HepG2 (cell line): ENCODE data around the gene UBASH3A. TPM values are rescaled to one million over a fixed set of nuclear protein-coding genes. Genes with fewer than 3 reads are reported as not detected.

Source experiments
- ATAC-seq: fragments of 200-7000 bp; cut with Tn5 transposase; 3 replicates; pipeline ENCODE4 v1.9.1; 2020; ENCODE audit warnings: mild to moderate bottlenecking, moderate library complexity
- BruUV-seq: library from RNA; stranded (reverse); fragments of 400-500 nt; replicated peaks from 2 replicates; lab custom pipeline; 2021; lab: Mats Ljungman, UMichigan
- CTCF ChIA-PET: fragments of 300-600 bp; formaldehyde crosslinking; extraction: SDS; loops from one replicate; lab custom pipeline; 2021; ENCODE audit warnings: low total read pairs, inconsistent platforms, low intra/inter-chr PET ratio; lab: Yijun Ruan, JAX
- POLR2A ChIA-PET: fragments of 350-600 bp; sonication (Branson Sonifier 250); formaldehyde crosslinking; loops from one replicate; lab custom pipeline; 2020; ENCODE audit warnings: antibody characterized with exemption, inconsistent platforms; lab: Yijun Ruan, JAX
- DNase-seq: peaks from one replicate; pipeline ENCODE4 v3.0.0-alpha.2; 2015; ENCODE audit warnings: low spot score
- FAIRE-seq: peaks from 3 replicates; lab custom pipeline; 2011; peaks lifted over from hg19 to GRCh38; lab: Jason Lieb, UNC
- H2AFZ ChIP-seq: one replicate; pipeline ENCODE4 v1.6.1; 2011; ENCODE audit warnings: low read length, inconsistent platforms
- H3K27ac ChIP-seq: fragments of 300-600 bp; 3 replicates; pipeline ENCODE4 v1.8.0; 2011; ENCODE audit warnings: mixed run types, mild to moderate bottlenecking, mixed read lengths, low read length, inconsistent platforms; ENCODE audit not compliant: insufficient read depth; ENCODE audit errors: extremely low read length
- H3K27me3 ChIP-seq, 2 experiments: fragments of 200-600 bp in 1 of 2; 2 replicates in 1 of 2; 3 replicates in 1 of 2; pipeline versions ENCODE4 v1.6.0 to v1.8.0; 2011; ENCODE audit warnings: low read length in 2 of 2, mild to moderate bottlenecking in 2 of 2, moderate library complexity in 2 of 2, inconsistent platforms in 1 of 2; ENCODE audit not compliant: insufficient read depth in 2 of 2, control insufficient read depth in 1 of 2
- H3K36me3 ChIP-seq, 2 experiments: fragments of 200-600 bp in 1 of 2; replicated peaks in 1 of 2; 2 replicates in 1 of 2; 3 replicates in 1 of 2; pipeline versions ENCODE4 v1.5.1 to v1.8.0; 2011; ENCODE audit warnings: low read length in 2 of 2, inconsistent platforms in 1 of 2; ENCODE audit not compliant: insufficient read depth in 2 of 2, control insufficient read depth in 1 of 2
- H3K4me1 ChIP-seq: 2 replicates; pipeline ENCODE4 v1.5.1; 2012; ENCODE audit warnings: low read length, inconsistent platforms; ENCODE audit not compliant: insufficient read depth
- H3K4me2 ChIP-seq: 2 replicates; pipeline ENCODE4 v1.6.0; 2011; ENCODE audit warnings: low read depth, low read length, inconsistent platforms
- H3K4me3 ChIP-seq, 3 experiments: fragments of 200-600 bp in 1 of 3; sonication (generic), shearing (Covaris generic) in 1 of 3; replicated peaks in 1 of 3; 2 replicates each; pipeline ENCODE4 v1.5.1; 2011 to 2016; ENCODE audit warnings: low read length in 3 of 3, inconsistent platforms in 2 of 3, low read depth in 2 of 3, mild to moderate bottlenecking in 2 of 3, control low read depth in 1 of 3, mixed read lengths in 1 of 3; ENCODE audit not compliant: insufficient read depth in 1 of 3
- H3K79me2 ChIP-seq: one replicate; pipeline ENCODE4 v1.6.1; 2011; ENCODE audit warnings: low read length, inconsistent platforms; ENCODE audit not compliant: insufficient read depth
- H3K9ac ChIP-seq: 2 replicates; pipeline ENCODE4 v1.6.0; 2011; ENCODE audit warnings: mild to moderate bottlenecking, low read depth, low read length, inconsistent platforms; ENCODE audit not compliant: insufficient read depth
- H3K9me3 ChIP-seq: 2 replicates; pipeline ENCODE4 v1.5.1; 2012; ENCODE audit warnings: mild to moderate bottlenecking, low read length
- H4K20me1 ChIP-seq: 2 replicates; pipeline ENCODE4 v1.6.0; 2011; ENCODE audit warnings: inconsistent platforms, mild to moderate bottlenecking, low read length, moderate library complexity; ENCODE audit not compliant: insufficient read depth
- EP300 ChIP-seq, 3 experiments: sonication (generic) in 1 of 3; formaldehyde crosslinking in 1 of 3; IDR thresholded peaks; 2 replicates each; pipeline versions ENCODE4 v1.5.1 to v1.6.1; 2011 to 2020; ENCODE audit warnings: low read depth in 2 of 3, low read length in 2 of 3, borderline replicate concordance in 1 of 3, improper control_type of control experiment in 1 of 3, mild to moderate bottlenecking in 1 of 3, missing genetic modification reagents in 1 of 3, moderate library complexity in 1 of 3
- FIP1L1 ChIP-seq: fragments of 200-400 bp; formaldehyde crosslinking; IDR thresholded peaks from 2 replicates; pipeline ENCODE4 v1.6.1; 2018; ENCODE audit warnings: low read depth, mild to moderate bottlenecking, low read length, moderate library complexity, borderline replicate concordance; ENCODE audit not compliant: insufficient read depth
- HOXA3 ChIP-seq: sonication (generic); formaldehyde crosslinking; IDR thresholded peaks from 2 replicates; pipeline ENCODE4 v1.5.0; 2020; ENCODE audit warnings: missing genetic modification reagents
- IKZF5 ChIP-seq: IDR thresholded peaks from 2 replicates; pipeline ENCODE4 v1.6.1; 2018; ENCODE audit warnings: missing genetic modification reagents, mild to moderate bottlenecking, missing compliant biosample characterization
- MAFF ChIP-seq: IDR thresholded peaks from 2 replicates; pipeline ENCODE4 v1.6.1; 2011; ENCODE audit warnings: low read depth, low read length, improper control_type of control experiment
- NAIF1 ChIP-seq: sonication (generic); formaldehyde crosslinking; IDR thresholded peaks from 2 replicates; pipeline ENCODE4 v1.5.0; 2020; ENCODE audit warnings: mild to moderate bottlenecking, missing genetic modification reagents, borderline replicate concordance
- NCOR1 ChIP-seq: fragments of 200-600 bp; sonication (generic); IDR thresholded peaks from 2 replicates; pipeline ENCODE4 v1.7.0; 2017; ENCODE audit warnings: antibody characterized with exemption, low read length, borderline replicate concordance
- ONECUT2 ChIP-seq: sonication (generic); formaldehyde crosslinking; IDR thresholded peaks from 2 replicates; pipeline ENCODE4 v1.4.0; 2020; ENCODE audit warnings: missing genetic modification reagents
- PHF21A ChIP-seq: sonication (generic); formaldehyde crosslinking; IDR thresholded peaks from 2 replicates; pipeline ENCODE4 v1.5.0; 2020; ENCODE audit warnings: mild to moderate bottlenecking, missing genetic modification reagents
- SATB2 ChIP-seq: sonication (generic); formaldehyde crosslinking; IDR thresholded peaks from 2 replicates; pipeline ENCODE4 v1.5.0; 2020; ENCODE audit warnings: missing genetic modification reagents
- SOX5 ChIP-seq: IDR thresholded peaks from 2 replicates; pipeline ENCODE4 v1.6.1; 2016; ENCODE audit warnings: borderline replicate concordance
- SP5 ChIP-seq: IDR thresholded peaks from 2 replicates; pipeline ENCODE4 v1.6.1; 2016; ENCODE audit warnings: low read depth, borderline replicate concordance
- STAT5B ChIP-seq: sonication (generic); formaldehyde crosslinking; IDR thresholded peaks from 2 replicates; pipeline ENCODE4 v1.4.0; 2020; ENCODE audit warnings: missing genetic modification reagents
- THAP11 ChIP-seq: IDR thresholded peaks from 2 replicates; pipeline ENCODE4 v1.6.1; 2016; ENCODE audit warnings: missing biosample characterization, missing genetic modification reagents
- ZBTB1 ChIP-seq: sonication (generic); formaldehyde crosslinking; IDR thresholded peaks from 2 replicates; pipeline ENCODE4 v1.4.0; 2020; ENCODE audit warnings: missing genetic modification reagents, borderline replicate concordance
- ZBTB21 ChIP-seq: sonication (generic); formaldehyde crosslinking; IDR thresholded peaks from 2 replicates; pipeline ENCODE4 v1.4.0; 2020; ENCODE audit warnings: missing genetic modification reagents
- ZEB1 ChIP-seq: IDR thresholded peaks from 2 replicates; pipeline ENCODE4 v1.6.1; 2012; ENCODE audit warnings: mild to moderate bottlenecking, low read depth, inconsistent platforms; ENCODE audit not compliant: insufficient replicate concordance
- ZNF160 ChIP-seq: sonication (generic); formaldehyde crosslinking; IDR thresholded peaks from 2 replicates; pipeline ENCODE4 v1.8.0; 2022; ENCODE audit warnings: mild to moderate bottlenecking, inconsistent platforms, missing genetic modification reagents
- ZNF512 ChIP-seq: sonication (generic); formaldehyde crosslinking; IDR thresholded peaks from 2 replicates; pipeline ENCODE4 v1.4.0; 2020; ENCODE audit warnings: mild to moderate bottlenecking, missing genetic modification reagents
- ZNF773 ChIP-seq: sonication (generic); formaldehyde crosslinking; IDR thresholded peaks from 2 replicates; pipeline ENCODE4 v1.4.0; 2020; ENCODE audit warnings: missing genetic modification reagents, borderline replicate concordance
- WGBS: methylation state at CpG from one replicate; pipeline ENCODE4 v1.1.6; 2017; ENCODE audit warnings: low lambda C conversion rate; 5-methylcytosine and 5-hydroxymethylcytosine counted together
- in situ Hi-C: cut with HindIII; loops from 2 replicates; pipeline ENCODE4 v1.10.0; 2017; ENCODE audit warnings: low pct_unique_long_range_greater_than_20kb; ENCODE audit not compliant: extremely low pct_ligation_motif_present
- intact Hi-C: fragments of 100-400 bp; cut with micrococcal nuclease; formaldehyde crosslinking; loops from one replicate; pipeline ENCODE4 v1.10.0; 2022; ENCODE audit not compliant: unreplicated experiment
- polyA plus RNA-seq, 8 experiments: library from polyadenylated mRNA; depleted of rRNA in 3 of 8; stranded (reverse) in 7 of 8; unstranded in 1 of 8; fragments of >200 nt; fragmentation: Illumina TruSeq in 4 of 8; extraction: Trizol in 4 of 8; gene quantifications; 2 replicates each; pipeline versions ENCODE4 v1.2.1 to v1.2.3, GENCODE V29; 2011 to 2016; ENCODE audit warnings: low read depth in 4 of 8, missing spikeins in 1 of 8, mixed read lengths in 1 of 8; ENCODE audit not compliant: insufficient read depth in 1 of 8
- total RNA-seq, 5 experiments: library from RNA; depleted of rRNA; stranded (reverse); fragments of >200 nt; fragmentation: Illumina TruSeq; extraction: Trizol; gene quantifications; 2 replicates each; pipeline ENCODE4 v1.2.3, GENCODE V29; 2016; ENCODE audit warnings: low read depth in 1 of 5
- TF ChIP-seq, protein P1 (sequence below): sonication (generic); formaldehyde crosslinking; IDR thresholded peaks from 2 replicates; pipeline ENCODE4 v1.5.0; 2020; ENCODE audit warnings: missing genetic modification reagents

The UBASH3A gene
- total and polyA plus RNA-seq, 2 of the 13 experiments (the other 11 are each of a cell fraction or from before 2014, with no cell fraction given) = not detected

DNA sequence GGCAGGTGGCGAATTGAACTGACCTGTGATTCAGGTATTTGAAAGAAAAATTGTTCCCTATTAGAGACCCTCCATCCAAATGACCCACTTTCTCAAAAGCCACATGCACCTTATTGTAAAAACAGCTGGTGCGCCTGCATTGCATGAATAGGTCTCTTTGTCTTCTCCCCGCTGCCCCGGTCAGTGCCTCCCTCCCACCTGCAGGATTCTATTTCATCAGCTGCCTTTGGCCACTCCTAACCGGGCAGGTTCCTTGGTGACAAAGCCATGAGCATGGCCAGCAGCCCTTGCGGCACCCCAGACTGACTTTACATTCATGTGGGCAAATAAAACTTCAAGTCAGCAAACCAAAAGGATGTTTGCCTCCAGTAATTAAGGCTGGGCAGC, 14.3 kb upstream of the UBASH3A start (continued):
- 0 out of 2 replicates have a peak, but pooled peaks have one; percentile 5 for TF ChIP-seq MAFF
- peak; percentile 49; the same call in 1 of the 2 replicates for TF ChIP-seq SOX5
- TF ChIP-seq, protein P1, sequence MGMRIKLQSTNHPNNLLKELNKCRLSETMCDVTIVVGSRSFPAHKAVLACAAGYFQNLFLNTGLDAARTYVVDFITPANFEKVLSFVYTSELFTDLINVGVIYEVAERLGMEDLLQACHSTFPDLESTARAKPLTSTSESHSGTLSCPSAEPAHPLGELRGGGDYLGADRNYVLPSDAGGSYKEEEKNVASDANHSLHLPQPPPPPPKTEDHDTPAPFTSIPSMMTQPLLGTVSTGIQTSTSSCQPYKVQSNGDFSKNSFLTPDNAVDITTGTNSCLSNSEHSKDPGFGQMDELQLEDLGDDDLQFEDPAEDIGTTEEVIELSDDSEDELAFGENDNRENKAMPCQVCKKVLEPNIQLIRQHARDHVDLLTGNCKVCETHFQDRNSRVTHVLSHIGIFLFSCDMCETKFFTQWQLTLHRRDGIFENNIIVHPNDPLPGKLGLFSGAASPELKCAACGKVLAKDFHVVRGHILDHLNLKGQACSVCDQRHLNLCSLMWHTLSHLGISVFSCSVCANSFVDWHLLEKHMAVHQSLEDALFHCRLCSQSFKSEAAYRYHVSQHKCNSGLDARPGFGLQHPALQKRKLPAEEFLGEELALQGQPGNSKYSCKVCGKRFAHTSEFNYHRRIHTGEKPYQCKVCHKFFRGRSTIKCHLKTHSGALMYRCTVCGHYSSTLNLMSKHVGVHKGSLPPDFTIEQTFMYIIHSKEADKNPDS (CRISPR knock-in tag) = no peak
- TF ChIP-seq ZNF160 (CRISPR knock-in tag) = no peak
- TF ChIP-seq ZEB1 = peak; percentile 21
- peak; percentile 44; the same call in 1 of the 2 replicates for TF ChIP-seq PHF21A (CRISPR knock-in tag)
- TF ChIP-seq ZBTB1 (CRISPR knock-in tag) = no peak
- no peak for TF ChIP-seq ZBTB21 (CRISPR knock-in tag)
- TF ChIP-seq EP300 (IDR thresholded peaks at IDR 0.05; ENCODE audit: low read depth in 2 of 2, low read length in 2 of 2) = peak in 1 of 2 experiments; percentile 42; a peak in 1 of 4 replicates
- TF ChIP-seq EP300 (CRISPR knock-in tag; IDR thresholded peaks at IDR 0.05; ENCODE audit: borderline replicate concordance) = no peak
- TF ChIP-seq ZNF773 (CRISPR knock-in tag) = no peak
- TF ChIP-seq SATB2 (CRISPR knock-in tag) = no peak
- no peak for TF ChIP-seq ONECUT2 (CRISPR knock-in tag)
- TF ChIP-seq THAP11 (CRISPR knock-in tag) = no peak; the same call in 1 of the 2 replicates
- TF ChIP-seq, all 625 proteins: peak for 67

GRCh38 chr21:42390193-42390592, 13.5 kb upstream of the UBASH3A start:
- H3K27ac ChIP-seq = no peak overlapping the region
- no TSS peak for BruUV-seq
- no peak for TF ChIP-seq NAIF1 (CRISPR knock-in tag)
- TF ChIP-seq SP5 (CRISPR knock-in tag) = no peak
- no peak for TF ChIP-seq FIP1L1
- TF ChIP-seq ZNF512 (CRISPR knock-in tag) = no peak
- no peak for TF ChIP-seq STAT5B (CRISPR knock-in tag)
- no peak for TF ChIP-seq IKZF5 (CRISPR knock-in tag)
- TF ChIP-seq HOXA3 (CRISPR knock-in tag) = no peak
- TF ChIP-seq NCOR1 = no peak

More at GRCh38 chr21:42390193-42390592, 13.5 kb upstream of the UBASH3A start:
- no peaks in the 10 kb centered on the region for H3K36me3 ChIP-seq
- FAIRE-seq = no peak
- POLR2A ChIA-PET = no interaction called here
- no peak overlapping the region for H3K4me3 ChIP-seq
- H3K4me2 ChIP-seq = peak overlapping the region; percentile 84; the same call in 1 of the 2 replicates
- CTCF ChIA-PET = no interaction called here
- no peak overlapping the region for H3K9ac ChIP-seq
- intact Hi-C loops (no loop called here), in situ Hi-C loops (no loop called here)
- no peak for DNase-seq
- 86% methylated on average over 5 of the region's 5 CpGs for WGBS
- no peak overlapping the region for H2AFZ ChIP-seq
- H3K27me3 ChIP-seq = no peaks in the 10 kb centered on the region
- no peaks in the 10 kb centered on the region for H3K9me3 ChIP-seq
- peaks cover 86% of the 10 kb centered on the region for H3K4me1 ChIP-seq
- no peaks in the 10 kb centered on the region for H3K79me2 ChIP-seq
- no peak for ATAC-seq
- no peaks in the 10 kb centered on the region for H4K20me1 ChIP-seq
